CD4-positive, alpha-beta memory T cell (primary cell): ENCODE data around the gene AK2. TPM values are rescaled to one million over a fixed set of nuclear protein-coding genes. Genes with fewer than 3 reads are reported as not detected.

Source experiments
- CTCF ChIA-PET: fragments of 350-600 bp; sonication (Branson Sonifier 250); formaldehyde crosslinking; loops from one replicate; lab custom pipeline; 2021; ENCODE audit warnings: inconsistent platforms; ENCODE audit not compliant: partially characterized antibody; lab: Charles Lee
- POLR2A ChIA-PET: fragments of 350-600 bp; sonication (Branson Sonifier 250); formaldehyde crosslinking; loops from one replicate; lab custom pipeline; 2021; ENCODE audit not compliant: partially characterized antibody; lab: Charles Lee
- DNase-seq, 5 donors: peaks; one replicate each; pipeline versions ENCODE4 v3.0.0 to v3.0.0-alpha.2; 2020 to 2022; ENCODE audit warnings: mixed read lengths in 1 of 5
- H3K27ac ChIP-seq: one replicate; pipeline ENCODE4 v1.7.0; 2013; ENCODE audit warnings: low read depth, low read length
- H3K27me3 ChIP-seq: 2 replicates; pipeline ENCODE4 v1.7.0; 2013; ENCODE audit warnings: mild to moderate bottlenecking, low read length, moderate library complexity; ENCODE audit not compliant: insufficient read depth
- H3K36me3 ChIP-seq: 2 replicates; pipeline ENCODE4 v1.7.0; 2013; ENCODE audit warnings: mild to moderate bottlenecking, low read length, moderate library complexity; ENCODE audit not compliant: insufficient read depth
- H3K4me1 ChIP-seq: 2 replicates; pipeline ENCODE4 v1.7.0; 2013; ENCODE audit warnings: mild to moderate bottlenecking, low read length, moderate library complexity; ENCODE audit not compliant: insufficient read depth
- H3K4me3 ChIP-seq, 2 donors: one replicate each; pipeline ENCODE4 v1.7.0; 2013; ENCODE audit warnings: low read length in 2 of 2, mild to moderate bottlenecking in 1 of 2
- H3K9me3 ChIP-seq, 2 donors: one replicate each; pipeline ENCODE4 v1.7.0; 2013; ENCODE audit warnings: low read length in 2 of 2, control low read depth in 1 of 2; ENCODE audit not compliant: control insufficient read depth in 1 of 2
- H3K27ac Mint-ChIP-seq, 7 donors: one replicate each; pipeline ENCODE4 v1.8.0; 2020 to 2021; ENCODE audit warnings: mixed read lengths in 7 of 7, mild to moderate bottlenecking in 6 of 7, inconsistent platforms in 3 of 7, moderate library complexity in 3 of 7
- H3K27me3 Mint-ChIP-seq, 2 donors: one replicate each; pipeline ENCODE4 v1.8.0; 2020 to 2021; ENCODE audit warnings: mixed read lengths in 2 of 2
- H3K36me3 Mint-ChIP-seq, 2 donors: one replicate each; pipeline ENCODE4 v1.8.0; 2020 to 2021; ENCODE audit warnings: mixed read lengths in 2 of 2, inconsistent platforms in 1 of 2, mild to moderate bottlenecking in 1 of 2
- H3K4me1 Mint-ChIP-seq, 4 donors: one replicate each; pipeline ENCODE4 v1.8.0; 2020 to 2021; ENCODE audit warnings: mixed read lengths in 4 of 4, mild to moderate bottlenecking in 1 of 4
- H3K4me3 Mint-ChIP-seq, 8 donors: one replicate each; pipeline ENCODE4 v1.8.0; 2020 to 2021; ENCODE audit warnings: mixed read lengths in 8 of 8, mild to moderate bottlenecking in 7 of 8, moderate library complexity in 6 of 8, inconsistent platforms in 3 of 8
- H3K9me3 Mint-ChIP-seq, 8 donors: one replicate each; pipeline ENCODE4 v1.8.0; 2020 to 2021; ENCODE audit warnings: mixed read lengths in 8 of 8, mild to moderate bottlenecking in 5 of 8, inconsistent platforms in 3 of 8, moderate library complexity in 1 of 8
- intact Hi-C: fragments of 100-400 bp; cut with micrococcal nuclease; formaldehyde crosslinking; loops from one replicate; pipeline ENCODE4 v1.15.1; 2023
- polyA plus RNA-seq, 2 donors: library from polyadenylated mRNA; unstranded; fragments of 300-500 nt; fragmentation: Illumina TruSeq; gene quantifications; one replicate each; pipeline ENCODE4 v1.2.3, GENCODE V29; 2021
- total RNA-seq, 2 experiments: library from RNA; stranded (reverse); gene quantifications; one replicate each; pipeline ENCODE4 v1.2.3, GENCODE V29; 2021

AK2 gene
- total and polyA plus RNA-seq, 4 experiments from 2014 or later, result 88.5 to 148 (median 102) TPM

GRCh38 chr1:33056426-33056825, 19.7 kb upstream of the AK2 start:
- H3K27me3 Mint-ChIP-seq, result peaks cover 0 to 2% of the 10 kb centered on the region in 2 donors
- Histone ChIP-seq H3K9me3 (no peaks in the 10 kb centered on the region), H3K36me3 (no peaks in the 10 kb centered on the region), H3K27me3 (no peaks in the 10 kb centered on the region), H3K27ac (no peak overlapping the region), H3K4me3 (no peak overlapping the region), H3K4me1 (no peaks in the 10 kb centered on the region)
- CTCF ChIA-PET, result interaction anchor here (0.7 to 6.2 kb wide), 9 partner anchors 9 to 765 kb away, joined by 3 to 112 read pairs (median 4); partner anchors contain the start of gene HDAC1
- H3K27ac Mint-ChIP-seq, result peak overlapping the region in 1 of 7 donors; percentile 22
- no peak for DNase-seq
- intact Hi-C loops, result no loop called here
- peaks cover 0 to 13% (median 5%) of the 10 kb centered on the region in 8 donors for H3K9me3 Mint-ChIP-seq
- H3K4me1 Mint-ChIP-seq, result peaks cover 0 to 9% (median 4%) of the 10 kb centered on the region in 4 donors
- POLR2A ChIA-PET, result interaction anchor here (1.0 kb wide), 1 partner anchor 93 kb away, joined by 3 read pairs; no protein-coding TSS in a partner anchor
- no peak overlapping the region for H3K4me3 Mint-ChIP-seq
- no peaks in the 10 kb centered on the region for H3K36me3 Mint-ChIP-seq

GRCh38 chr1:33055210-33056008, 18.7 kb upstream of the AK2 start:
- POLR2A ChIA-PET, result interaction anchor here (1.0 kb wide), 1 partner anchor 38 kb away, joined by 3 read pairs; no protein-coding TSS in a partner anchor
- DNase-seq, result peak; percentile 30 to 45 (median 32)
- no peaks in the 10 kb centered on the region for H3K27me3 Mint-ChIP-seq
- intact Hi-C loops, result loop anchor here (1.0 to 2.0 kb wide), 2 partner anchors 122 to 131 kb away; no protein-coding TSS in a partner anchor
- H3K27me3 ChIP-seq, result no peaks in the 10 kb centered on the region
- H3K9me3 Mint-ChIP-seq, result peaks cover 0 to 4% (median under 1%) of the 10 kb centered on the region in 8 donors
- H3K9me3 ChIP-seq, result no peaks in the 10 kb centered on the region
- no peak overlapping the region for H3K4me3 ChIP-seq
- no peaks in the 10 kb centered on the region for H3K36me3 Mint-ChIP-seq
- CTCF ChIA-PET, result interaction anchor here (1.0 to 6.2 kb wide), 19 partner anchors 8 to 157 kb away, joined by 3 to 112 read pairs (median 5); partner anchors contain the start of gene RNF19B
- H3K36me3 ChIP-seq, result no peaks in the 10 kb centered on the region
- H3K4me1 ChIP-seq, result no peaks in the 10 kb centered on the region
- H3K27ac Mint-ChIP-seq, result peak overlapping the region in 2 of 7 donors; percentile 31 to 83
- H3K4me1 Mint-ChIP-seq, result peaks cover 0 to 9% (median 4%) of the 10 kb centered on the region in 4 donors
- no peak overlapping the region for H3K4me3 Mint-ChIP-seq
- H3K27ac ChIP-seq, result no peak overlapping the region

GRCh38 chr1:33050221-33051076, 13.8 kb upstream of the AK2 start:
- Histone ChIP-seq H3K27ac (no peak overlapping the region), H3K9me3 (no peaks in the 10 kb centered on the region), H3K4me1 (peaks cover 6% of the 10 kb centered on the region), H3K27me3 (no peaks in the 10 kb centered on the region), H3K4me3 (no peak overlapping the region), H3K36me3 (no peaks in the 10 kb centered on the region)
- POLR2A ChIA-PET, result interaction anchor here (1.9 kb wide), 1 partner anchor 77 kb away, joined by 4 read pairs; no protein-coding TSS in a partner anchor
- CTCF ChIA-PET, result no interaction called here
- intact Hi-C loops, result no loop called here
- Mint-ChIP-seq H3K4me3 (no peak overlapping the region), H3K9me3 (no peaks in the 10 kb centered on the region), H3K4me1 (peaks cover 7 to 13% (median 9%) of the 10 kb centered on the region in 4 donors), H3K27me3 (peaks cover 0 to 1% of the 10 kb centered on the region in 2 donors), H3K36me3 (no peaks in the 10 kb centered on the region), H3K27ac (no peak overlapping the region)
- DNase-seq, result no peak

GRCh38 chr1:33049371-33049770, 12.7 kb upstream of the AK2 start:
- H3K4me3 ChIP-seq, result no peak overlapping the region
- H3K36me3 Mint-ChIP-seq, result no peaks in the 10 kb centered on the region
- no peaks in the 10 kb centered on the region for H3K9me3 ChIP-seq
- intact Hi-C loops, result no loop called here
- H3K4me1 ChIP-seq, result peaks cover 9% of the 10 kb centered on the region
- DNase-seq, result no peak
- no peak overlapping the region for H3K27ac ChIP-seq
- H3K27me3 ChIP-seq, result no peaks in the 10 kb centered on the region
- H3K27me3 Mint-ChIP-seq, result peaks cover 0 to 1% of the 10 kb centered on the region in 2 donors
- H3K4me3 Mint-ChIP-seq, result no peak overlapping the region
- no peak overlapping the region for H3K27ac Mint-ChIP-seq
- H3K36me3 ChIP-seq, result no peaks in the 10 kb centered on the region
- no peaks in the 10 kb centered on the region for H3K9me3 Mint-ChIP-seq
- ChIA-PET CTCF (interaction anchor here (1.0 kb wide), 1 partner anchor 24 kb away, joined by 3 read pairs; no protein-coding TSS in a partner anchor), POLR2A (interaction anchor here (1.9 kb wide), 1 partner anchor 78 kb away, joined by 4 read pairs; no protein-coding TSS in a partner anchor)
- peaks cover 5 to 14% (median 11%) of the 10 kb centered on the region in 4 donors for H3K4me1 Mint-ChIP-seq

GRCh38 chr1:33048426-33048825, 11.7 kb upstream of the AK2 start:
- ChIA-PET CTCF (interaction anchor here (1.0 to 2.9 kb wide), 2 partner anchors 7 to 25 kb away, joined by 3 to 10 read pairs; no protein-coding TSS in a partner anchor), POLR2A (interaction anchor here (1.9 kb wide), 1 partner anchor 79 kb away, joined by 4 read pairs; no protein-coding TSS in a partner anchor)
- no peak overlapping the region for H3K27ac Mint-ChIP-seq
- H3K4me1 Mint-ChIP-seq, result peaks cover 5 to 14% (median 11%) of the 10 kb centered on the region in 4 donors
- H3K27me3 Mint-ChIP-seq, result peaks cover 0 to 1% of the 10 kb centered on the region in 2 donors
- Histone ChIP-seq H3K27me3 (no peaks in the 10 kb centered on the region), H3K4me3 (no peak overlapping the region), H3K36me3 (no peaks in the 10 kb centered on the region), H3K9me3 (no peaks in the 10 kb centered on the region), H3K27ac (no peak overlapping the region), H3K4me1 (peaks cover 9% of the 10 kb centered on the region)
- intact Hi-C loops, result no loop called here
- DNase-seq, result no peak
- no peaks in the 10 kb centered on the region for H3K9me3 Mint-ChIP-seq
- no peak overlapping the region for H3K4me3 Mint-ChIP-seq
- no peaks in the 10 kb centered on the region for H3K36me3 Mint-ChIP-seq

GRCh38 chr1:33047839-33048305, 11.2 kb upstream of the AK2 start:
- Mint-ChIP-seq H3K9me3 (no peaks in the 10 kb centered on the region), H3K4me3 (no peak overlapping the region), H3K27me3 (peaks cover 0 to 1% of the 10 kb centered on the region in 2 donors), H3K36me3 (no peaks in the 10 kb centered on the region), H3K4me1 (peaks cover 5 to 14% (median 11%) of the 10 kb centered on the region in 4 donors), H3K27ac (no peak overlapping the region)
- no peaks in the 10 kb centered on the region for H3K27me3 ChIP-seq
- H3K4me1 ChIP-seq, result peaks cover 9% of the 10 kb centered on the region
- intact Hi-C loops, result no loop called here
- POLR2A ChIA-PET, result interaction anchor here (0.5 kb wide), 1 partner anchor 855 kb away, joined by 3 read pairs; no protein-coding TSS in a partner anchor
- no peaks in the 10 kb centered on the region for H3K9me3 ChIP-seq
- H3K4me3 ChIP-seq, result no peak overlapping the region
- CTCF ChIA-PET, result interaction anchor here (2.9 kb wide), 1 partner anchor 8 kb away, joined by 10 read pairs; no protein-coding TSS in a partner anchor
- H3K36me3 ChIP-seq, result no peaks in the 10 kb centered on the region
- DNase-seq, result no peak
- no peak overlapping the region for H3K27ac ChIP-seq
